Stimulated activated CD8-positive, alpha-beta memory T cell treated with anti-CD3 and anti-CD28 coated beads, Interleukin-7, amount 100 ng/mL, for 48 hours (primary cell): ENCODE data around the gene LAX1.
"Not testable (repeated sequence)": the region's sequence is repeated elsewhere in the genome, so short reads cannot be mapped to it uniquely, and the experiment has no call there.

Experiments
- DNase-seq, 2 donors: peaks; one replicate each; pipeline ENCODE4 v3.0.0-alpha.2; 2020; ENCODE audit warnings: low read depth in 1 of 2; ENCODE audit errors: extremely low read depth in 1 of 2

Gene LAX1

GRCh38 chr1:203765029-203765837 lies at the start of gene LAX1:
Gene LAX1 (plus strand): TSS chr1:203765183. CDS start chr1:203765566, 383 bp downstream.
- peak; percentile 57 to 79 for DNase-seq

GRCh38 chr1:203717120-203717519 lies 47.9 kb upstream of the LAX1 start:
- DNase-seq: no peak

- DNase-seq: no peak
Observed at GRCh38 chr1:203720242-203720641, 44.7 kb upstream of the LAX1 start.

GRCh38 chr1:203722909-203723308 lies 42.1 kb upstream of the LAX1 start:
- no peak for DNase-seq

- DNase-seq: no peak
Observed at GRCh38 chr1:203726417-203726867, 38.5 kb upstream of the LAX1 start.

GRCh38 chr1:203733009-203733863 lies 31.7 kb upstream of the LAX1 start:
- DNase-seq: no peak

- DNase-seq: no peak
Observed at GRCh38 chr1:203742436-203742835, 22.5 kb upstream of the LAX1 start.

GRCh38 chr1:203743091-203743571 lies 21.9 kb upstream of the LAX1 start:
- DNase-seq: no peak

- no peak for DNase-seq
Observed at GRCh38 chr1:203744075-203744972, 20.7 kb upstream of the LAX1 start.

GRCh38 chr1:203746281-203746680 lies 18.7 kb upstream of the LAX1 start:
- DNase-seq: no peak

- no peak for DNase-seq
Observed at GRCh38 chr1:203751051-203751450, 13.9 kb upstream of the LAX1 start.

GRCh38 chr1:203751618-203752361 lies 13.2 kb upstream of the LAX1 start:
- DNase-seq: not testable (repeated sequence)

GRCh38 chr1:203754455-203754864 lies 10.5 kb upstream of the LAX1 start:
- no peak for DNase-seq

GRCh38 chr1:203756036-203756435 lies 8.9 kb upstream of the LAX1 start:
- DNase-seq: no peak

GRCh38 chr1:203758749-203759148 lies 6.2 kb upstream of the LAX1 start:
- DNase-seq: not testable (repeated sequence)

GRCh38 chr1:203760506-203760905 lies 4.5 kb upstream of the LAX1 start:
- no peak for DNase-seq

GRCh38 chr1:203761958-203762357 lies 3.0 kb upstream of the LAX1 start:
- not testable (repeated sequence) for DNase-seq

- no peak for DNase-seq
Observed at GRCh38 chr1:203763505-203763904, 1.5 kb upstream of the LAX1 start.

- no peak for DNase-seq
Observed at GRCh38 chr1:203764105-203765028, 616 bp upstream of the LAX1 start.
